ENCODE results near the gene HNRNPC.

The HNRNPC gene

GRCh38 chr14:21203470-21204166, 65.6 kb downstream of the HNRNPC start:
- H3K27ac ChIP-seq (ENCODE audit: low read length) = no peak overlapping the region
- TF ChIP-seq CTCF (IDR thresholded peaks at IDR 0.05; ENCODE audit: low read depth, low read length) (no peak), EZH2phosphoT487 (IDR thresholded peaks at IDR 0.05; ENCODE audit: low read depth) (no peak)
- no peak overlapping the region for H3K4me2 ChIP-seq (ENCODE audit: low read length)
- peaks cover 67% of the 10 kb centered on the region for H3K36me3 ChIP-seq (replicated peaks; ENCODE audit: low read depth, low read length)
- no peaks in the 10 kb centered on the region for H3K27me3 ChIP-seq (ENCODE audit: low read depth, low read length)
- peaks cover 79% of the 10 kb centered on the region for H4K20me1 ChIP-seq (ENCODE audit: insufficient read depth, low read length)
- H3K9me3 ChIP-seq (ENCODE audit: insufficient read depth, low read length) = no peaks in the 10 kb centered on the region
- H3K79me2 ChIP-seq (ENCODE audit: low read length) = peaks cover 12% of the 10 kb centered on the region; the same call in 1 of the 2 replicates
- H3K9ac ChIP-seq (ENCODE audit: low read length) = no peak overlapping the region
- H2AFZ ChIP-seq (ENCODE audit: low read depth, low read length) = no peak overlapping the region
- H3K4me3 ChIP-seq (ENCODE audit: low read length) = no peak overlapping the region
- peaks cover 14% of the 10 kb centered on the region for H3K4me1 ChIP-seq (ENCODE audit: low read length)

DNA sequence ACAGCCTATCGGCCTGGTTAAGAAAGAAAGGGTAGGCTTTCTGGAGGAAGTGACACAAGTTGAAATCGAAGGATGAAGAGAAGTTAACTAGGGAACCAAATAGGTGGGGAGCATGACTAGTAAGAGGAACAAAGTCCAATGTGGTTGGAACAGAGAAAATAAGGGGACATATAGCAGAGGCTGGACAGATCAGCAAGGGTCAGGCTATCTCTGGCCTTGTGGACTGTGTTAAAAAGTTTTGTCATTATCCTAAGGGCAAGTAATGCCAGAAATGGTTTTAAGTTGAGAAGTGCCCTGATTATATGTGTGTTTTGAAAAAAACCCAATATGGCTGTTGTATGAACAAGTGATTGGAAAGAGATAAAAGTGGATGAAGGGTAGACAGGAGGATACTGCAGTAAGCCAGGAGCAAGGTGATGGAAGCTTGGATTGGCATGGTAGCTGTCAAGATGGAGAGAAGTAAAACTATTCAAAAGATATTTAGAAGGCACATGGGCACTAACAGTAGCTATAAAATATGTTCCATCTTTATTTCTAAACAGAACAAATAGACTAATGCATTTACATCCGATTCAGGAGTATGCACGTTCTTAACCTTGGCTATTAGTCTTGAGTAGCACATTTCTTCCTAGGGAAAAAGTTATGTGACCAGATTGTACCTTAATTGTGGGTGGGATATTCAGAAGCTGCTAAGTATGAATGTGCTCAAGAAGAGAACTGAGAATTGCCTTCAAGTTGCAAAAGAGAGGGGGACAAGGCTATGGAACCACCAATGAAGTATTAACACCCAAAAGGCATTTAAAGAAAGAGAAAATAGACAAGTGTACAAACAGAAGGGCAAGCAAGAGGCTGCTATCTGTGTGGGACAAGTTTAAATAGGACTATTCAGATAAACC, 66.5 kb downstream of the HNRNPC start:
- H2AFZ ChIP-seq (ENCODE audit: low read depth, low read length) = no peak overlapping the region
- H3K9ac ChIP-seq (ENCODE audit: low read length) = no peak overlapping the region
- H3K9me3 ChIP-seq (ENCODE audit: insufficient read depth, low read length) = no peaks in the 10 kb centered on the region
- peaks cover 58% of the 10 kb centered on the region for H3K36me3 ChIP-seq (replicated peaks; ENCODE audit: low read depth, low read length)
- 0 out of 2 replicates have a peak, but pooled peaks cover 7% of the 10 kb centered on the region for H3K79me2 ChIP-seq (ENCODE audit: low read length)
- H3K27ac ChIP-seq (ENCODE audit: low read length) = no peak overlapping the region
- H3K4me1 ChIP-seq (ENCODE audit: low read length) = peaks cover 6% of the 10 kb centered on the region
- TF ChIP-seq EZH2phosphoT487 (IDR thresholded peaks at IDR 0.05; ENCODE audit: low read depth) (no peak), CTCF (IDR thresholded peaks at IDR 0.05; ENCODE audit: low read depth, low read length) (no peak)
- H4K20me1 ChIP-seq (ENCODE audit: insufficient read depth, low read length) = peaks cover 70% of the 10 kb centered on the region
- H3K4me2 ChIP-seq (ENCODE audit: low read length) = no peak overlapping the region
- H3K4me3 ChIP-seq (ENCODE audit: low read length) = no peak overlapping the region
- no peaks in the 10 kb centered on the region for H3K27me3 ChIP-seq (ENCODE audit: low read depth, low read length)

- no peak overlapping the region for H2AFZ ChIP-seq (ENCODE audit: low read depth, low read length)
- H3K9ac ChIP-seq (ENCODE audit: low read length) = no peak overlapping the region
- H3K79me2 ChIP-seq (ENCODE audit: low read length) = 0 out of 2 replicates have a peak, but pooled peaks cover 7% of the 10 kb centered on the region
- peaks cover 50% of the 10 kb centered on the region for H3K36me3 ChIP-seq (replicated peaks; ENCODE audit: low read depth, low read length)
- no peak overlapping the region for H3K27ac ChIP-seq (ENCODE audit: low read length)
- H3K4me3 ChIP-seq (ENCODE audit: low read length) = no peak overlapping the region
- H4K20me1 ChIP-seq (ENCODE audit: insufficient read depth, low read length) = peaks cover 62% of the 10 kb centered on the region
- TF ChIP-seq CTCF (IDR thresholded peaks at IDR 0.05; ENCODE audit: low read depth, low read length) (no peak), EZH2phosphoT487 (IDR thresholded peaks at IDR 0.05; ENCODE audit: low read depth) (no peak)
- H3K4me2 ChIP-seq (ENCODE audit: low read length) = no peak overlapping the region
- no peaks in the 10 kb centered on the region for H3K27me3 ChIP-seq (ENCODE audit: low read depth, low read length)
- no peaks in the 10 kb centered on the region for H3K4me1 ChIP-seq (ENCODE audit: low read length)
- H3K9me3 ChIP-seq (ENCODE audit: insufficient read depth, low read length) = no peaks in the 10 kb centered on the region
Observed at GRCh38 chr14:21201732-21202462, 67.3 kb downstream of the HNRNPC start.

All from OCI-LY3 (cell line).